GM12878 (cell line): ENCODE results near the gene GOLGA7B. TPM values are rescaled to one million over a fixed set of nuclear protein-coding genes. Genes with fewer than 3 reads are reported as not detected.

Source experiments
- ATAC-seq: fragments of 200-7000 bp; cut with Tn5 transposase; 3 replicates; pipeline ENCODE4 v1.9.1; 2020; ENCODE audit warnings: mild to moderate bottlenecking, moderate library complexity
- BruUV-seq: library from RNA; stranded (reverse); fragments of 400-500 nt; replicated peaks from 2 replicates; lab custom pipeline; 2021; lab: Mats Ljungman, UMichigan
- CTCF ChIA-PET: fragments of 300-600 bp; sonication (Branson Sonifier 250); formaldehyde crosslinking; extraction: SDS; loops from one replicate; lab custom pipeline; 2021; ENCODE audit warnings: inconsistent platforms; lab: Yijun Ruan, JAX
- POLR2A ChIA-PET: fragments of 350-600 bp; formaldehyde crosslinking; extraction: SDS; loops from one replicate; lab custom pipeline; 2021; ENCODE audit warnings: inconsistent platforms; lab: Charles Lee
- RAD21 ChIA-PET: fragments of 300-600 bp; sonication (Branson Sonifier 250); formaldehyde crosslinking; loops from one replicate; lab custom pipeline; 2023; ENCODE audit warnings: antibody characterized with exemption; ENCODE audit not compliant: unreplicated experiment; lab: Charles Lee
- SMC1A ChIA-PET: fragments of 300-600 bp; sonication (Branson Sonifier 250); formaldehyde crosslinking; loops from one replicate; lab custom pipeline; 2023; ENCODE audit not compliant: unreplicated experiment, uncharacterized antibody; lab: Charles Lee
- DNase-seq: peaks from one replicate; pipeline ENCODE4 v3.0.0-alpha.2; 2011; ENCODE audit warnings: low read depth, low spot score
- FAIRE-seq: peaks from 3 replicates; lab custom pipeline; 2011; peaks lifted over from hg19 to GRCh38; lab: Jason Lieb, UNC
- H2AFZ ChIP-seq: 2 replicates; pipeline ENCODE4 v1.6.0; 2011; ENCODE audit warnings: low read depth, low read length, control low read depth; ENCODE audit not compliant: control insufficient read depth
- H3K27ac ChIP-seq: 2 replicates; pipeline ENCODE4 v1.5.1; 2011; ENCODE audit warnings: control low read depth; ENCODE audit not compliant: control insufficient read depth, insufficient read depth
- H3K27me3 ChIP-seq, 2 experiments: replicated peaks in 1 of 2; 2 replicates each; pipeline versions ENCODE4 v1.6.0 to v1.6.1; 2011; ENCODE audit warnings: low read length in 1 of 2; ENCODE audit not compliant: control insufficient read depth in 2 of 2, insufficient read depth in 2 of 2
- H3K36me3 ChIP-seq, 2 experiments: 2 replicates each; pipeline ENCODE4 v1.5.1; 2011; ENCODE audit warnings: low read length in 1 of 2; ENCODE audit not compliant: control insufficient read depth in 2 of 2, insufficient read depth in 2 of 2
- H3K4me1 ChIP-seq: 2 replicates; pipeline ENCODE4 v1.6.1; 2011; ENCODE audit warnings: mild to moderate bottlenecking, low read length, moderate library complexity, mixed read lengths; ENCODE audit not compliant: control insufficient read depth, insufficient read depth
- H3K4me2 ChIP-seq: 2 replicates; pipeline ENCODE4 v1.6.0; 2011; ENCODE audit warnings: control low read depth; ENCODE audit not compliant: control insufficient read depth, insufficient read depth
- H3K4me3 ChIP-seq: fragments of 200-600 bp; sonication (generic); 2 replicates; pipeline ENCODE4 v1.5.1; 2016
- H3K79me2 ChIP-seq: 2 replicates; pipeline ENCODE4 v1.6.0; 2011; ENCODE audit warnings: low read length; ENCODE audit not compliant: control insufficient read depth, insufficient read depth
- H3K9ac ChIP-seq: 2 replicates; pipeline ENCODE4 v1.8.0; 2011; ENCODE audit warnings: low read length, control low read depth, mixed read lengths; ENCODE audit not compliant: control insufficient read depth, insufficient read depth
- H3K9me3 ChIP-seq: replicated peaks from 3 replicates; pipeline ENCODE4 v1.5.1; 2011; ENCODE audit warnings: mild to moderate bottlenecking, low read length; ENCODE audit not compliant: control insufficient read depth, insufficient read depth
- H4K20me1 ChIP-seq: 2 replicates; pipeline ENCODE4 v1.6.0; 2011; ENCODE audit not compliant: control insufficient read depth, insufficient read depth
- BCL11A ChIP-seq: IDR thresholded peaks from 2 replicates; pipeline ENCODE4 v1.6.1; 2011; ENCODE audit warnings: low read depth, low read length
- HDGF ChIP-seq: fragments of 450-650 bp; IDR thresholded peaks from 2 replicates; pipeline ENCODE4 v1.6.1; 2016; ENCODE audit warnings: antibody characterized with exemption
- MYC ChIP-seq: IDR thresholded peaks from 2 replicates; pipeline ENCODE4 v1.6.1; 2011; ENCODE audit warnings: mild to moderate bottlenecking, low read length, moderate library complexity, inconsistent platforms; ENCODE audit not compliant: insufficient read depth, insufficient replicate concordance, insufficient read length, severe bottlenecking
- PAX8 ChIP-seq: fragments of 450-650 bp; IDR thresholded peaks from 2 replicates; pipeline ENCODE4 v1.6.1; 2017; ENCODE audit warnings: mild to moderate bottlenecking, moderate library complexity
- RB1 ChIP-seq: fragments of 450-650 bp; formaldehyde crosslinking; IDR thresholded peaks from 2 replicates; pipeline ENCODE4 v1.6.1; 2017; ENCODE audit warnings: mild to moderate bottlenecking, borderline replicate concordance
- RBBP5 ChIP-seq: fragments of 200-600 bp; sonication (generic); conservative IDR thresholded peaks from 2 replicates; pipeline ENCODE4 v1.6.1; 2016
- SMAD1 ChIP-seq: fragments of 450-650 bp; IDR thresholded peaks from 2 replicates; pipeline ENCODE4 v1.6.1; 2018; ENCODE audit warnings: mild to moderate bottlenecking, low read depth; ENCODE audit not compliant: partially characterized antibody
- SUPT20H ChIP-seq: IDR thresholded peaks from 2 replicates; pipeline ENCODE4 v1.6.1; 2011; ENCODE audit warnings: low read depth, mild to moderate bottlenecking, low read length, moderate library complexity, borderline replicate concordance; ENCODE audit not compliant: control insufficient read depth
- TCF12 ChIP-seq: IDR thresholded peaks from 2 replicates; pipeline ENCODE4 v1.6.1; 2011; ENCODE audit warnings: low read depth, mild to moderate bottlenecking, low read length
- YBX1 ChIP-seq: fragments of 450-650 bp; IDR thresholded peaks from 2 replicates; pipeline ENCODE4 v1.6.1; 2016; ENCODE audit warnings: antibody characterized with exemption
- WGBS: methylation state at CpG from one replicate; pipeline ENCODE4 v1.1.6; 2016; ENCODE audit warnings: low lambda C conversion rate; ENCODE audit not compliant: insufficient replicate concordance, insufficient coverage; ENCODE audit errors: missing lambda C conversion rate; 5-methylcytosine and 5-hydroxymethylcytosine counted together
- in situ Hi-C: fragments of 300-500 bp; cut with MboI; formaldehyde crosslinking; loops from 9 replicates; pipeline ENCODE4 v1.14.3; 2018; ENCODE audit warnings: mixed read lengths
- intact Hi-C: fragments of 100-400 bp; cut with micrococcal nuclease; formaldehyde crosslinking; loops from one replicate; pipeline ENCODE4 v1.14.2; 2022; ENCODE audit not compliant: unreplicated experiment
- polyA plus RNA-seq, 11 experiments: library from polyadenylated mRNA; depleted of rRNA in 4 of 11; unstranded in 6 of 11; stranded (reverse) in 5 of 11; fragments of >200 nt; fragmentation: Nextera tagmentation in 4 of 11; fragmentation: Illumina TruSeq in 1 of 11; extraction: Ambion mirVana in 4 of 11; extraction: Trizol in 1 of 11; gene quantifications; 1 replicate in 1 of 11; 2 replicates in 10 of 11; pipeline versions ENCODE4 v1.2.1 to v1.2.3, GENCODE V29; 2011 to 2016; ENCODE audit warnings: inconsistent platforms in 2 of 11, missing spikeins in 2 of 11, low read depth in 1 of 11
- total RNA-seq, 4 experiments: library from RNA; depleted of rRNA in 3 of 4; stranded (reverse); fragments of >200 nt in 3 of 4; fragmentation: Illumina TruSeq in 1 of 4; extraction: Trizol in 1 of 4; gene quantifications; 2 replicates each; pipeline versions ENCODE4 v1.2.1 to v1.2.3, GENCODE V29; 2013 to 2021
- TF ChIP-seq, protein P1 (sequence below): fragments of 450-650 bp; formaldehyde crosslinking; IDR thresholded peaks from 2 replicates; pipeline ENCODE4 v1.4.0; 2022; ENCODE audit warnings: mild to moderate bottlenecking, moderate library complexity
- TF ChIP-seq, protein P2 (sequence below), 3 experiments: IDR thresholded peaks in 2 of 3; conservative IDR thresholded peaks in 1 of 3; 2 replicates each; pipeline ENCODE4 v1.5.1; 2011; ENCODE audit warnings: low read depth in 3 of 3, low read length in 3 of 3, mild to moderate bottlenecking in 3 of 3, control low read depth in 2 of 3, moderate library complexity in 2 of 3, inconsistent platforms in 1 of 3, mixed read lengths in 1 of 3; ENCODE audit not compliant: control insufficient read depth in 2 of 3, insufficient read depth in 1 of 3; ENCODE audit errors: extremely low read depth in 1 of 3
- TF ChIP-seq, protein P3 (sequence below): fragments of 450-650 bp; IDR thresholded peaks from 2 replicates; pipeline ENCODE4 v1.6.1; 2017; ENCODE audit warnings: borderline replicate concordance
- TF ChIP-seq, protein P4 (sequence below): fragments of 450-650 bp; conservative IDR thresholded peaks from 2 replicates; pipeline ENCODE4 v1.6.1; 2017; ENCODE audit warnings: mild to moderate bottlenecking, moderate library complexity
- TF ChIP-seq, protein P5 (sequence below): fragments of 450-650 bp; IDR thresholded peaks from 2 replicates; pipeline ENCODE4 v1.6.1; 2016; ENCODE audit warnings: mild to moderate bottlenecking

Gene GOLGA7B
- total and polyA plus RNA-seq, 10 of the 15 experiments (the other 5 are each of a cell fraction or from before 2014, with no cell fraction given): 0.01 to 0.02 (median 0.01) TPM; not detected in 7

DNA sequence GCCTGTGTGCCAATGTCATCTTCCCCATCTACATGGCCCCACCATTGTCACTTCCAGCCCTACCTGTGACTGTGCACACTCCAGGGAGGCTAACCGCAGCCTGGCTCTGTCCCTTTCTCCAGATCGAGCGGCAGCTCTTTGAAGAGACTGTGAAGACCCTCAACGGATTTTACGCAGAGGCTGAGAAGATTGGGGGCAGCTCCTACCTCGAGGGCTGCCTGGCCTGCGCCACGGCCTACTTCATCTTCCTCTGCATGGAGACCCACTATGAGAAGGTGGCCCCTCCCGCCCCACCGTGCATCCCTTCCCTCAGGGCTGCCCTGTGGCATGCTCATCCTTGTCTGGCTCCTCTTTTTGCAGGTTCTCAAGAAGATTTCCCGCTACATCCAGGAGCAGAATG lies 14.2 kb downstream of the GOLGA7B start:
- Histone ChIP-seq H3K4me2 (no peak overlapping the region), H3K9me3 (no peaks in the 10 kb centered on the region), H3K9ac (no peak overlapping the region), H2AFZ (no peak overlapping the region), H3K36me3 (no peaks in the 10 kb centered on the region), H3K27ac (no peak overlapping the region), H3K27me3 (peaks cover 2 to 6% of the 10 kb centered on the region in 2 experiments), H3K4me3 (no peak overlapping the region), H4K20me1 (no peaks in the 10 kb centered on the region), H3K79me2 (no peaks in the 10 kb centered on the region), H3K4me1 (no peaks in the 10 kb centered on the region)
- DNase-seq: no peak
- in situ Hi-C loops (no loop called here), intact Hi-C loops (no loop called here)
- no peak for ATAC-seq
- ChIA-PET CTCF (no interaction called here), RAD21 (no interaction called here), SMC1A (no interaction called here), POLR2A (no interaction called here)
- FAIRE-seq: no peak
- 40% methylated on average over 11 of the region's 11 CpGs for WGBS
- no TSS peak for BruUV-seq
- TF ChIP-seq, protein P1, sequence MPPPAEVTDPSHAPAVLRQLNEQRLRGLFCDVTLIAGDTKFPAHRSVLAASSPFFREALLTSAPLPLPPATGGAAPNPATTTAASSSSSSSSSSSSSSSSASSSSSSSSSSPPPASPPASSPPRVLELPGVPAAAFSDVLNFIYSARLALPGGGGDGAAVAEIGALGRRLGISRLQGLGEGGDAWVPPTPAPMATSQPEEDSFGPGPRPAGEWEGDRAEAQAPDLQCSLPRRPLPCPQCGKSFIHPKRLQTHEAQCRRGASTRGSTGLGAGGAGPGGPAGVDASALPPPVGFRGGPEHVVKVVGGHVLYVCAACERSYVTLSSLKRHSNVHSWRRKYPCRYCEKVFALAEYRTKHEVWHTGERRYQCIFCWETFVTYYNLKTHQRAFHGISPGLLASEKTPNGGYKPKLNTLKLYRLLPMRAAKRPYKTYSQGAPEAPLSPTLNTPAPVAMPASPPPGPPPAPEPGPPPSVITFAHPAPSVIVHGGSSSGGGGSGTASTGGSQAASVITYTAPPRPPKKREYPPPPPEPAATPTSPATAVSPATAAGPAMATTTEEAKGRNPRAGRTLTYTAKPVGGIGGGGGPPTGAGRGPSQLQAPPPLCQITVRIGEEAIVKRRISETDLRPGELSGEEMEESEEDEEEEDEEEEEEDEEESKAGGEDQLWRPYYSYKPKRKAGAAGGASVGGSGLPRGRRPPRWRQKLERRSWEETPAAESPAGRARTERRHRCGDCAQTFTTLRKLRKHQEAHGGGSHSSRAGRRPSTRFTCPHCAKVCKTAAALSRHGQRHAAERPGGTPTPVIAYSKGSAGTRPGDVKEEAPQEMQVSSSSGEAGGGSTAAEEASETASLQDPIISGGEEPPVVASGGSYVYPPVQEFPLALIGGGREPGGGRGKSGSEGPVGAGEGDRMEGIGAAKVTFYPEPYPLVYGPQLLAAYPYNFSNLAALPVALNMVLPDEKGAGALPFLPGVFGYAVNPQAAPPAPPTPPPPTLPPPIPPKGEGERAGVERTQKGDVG: no peak
- TF ChIP-seq PAX8 (no peak), RBBP5 (no peak), BCL11A (no peak), TCF12 (no peak), RB1 (no peak), SMAD1 (no peak), MYC (no peak), YBX1 (no peak), SUPT20H (no peak), HDGF (no peak)
- TF ChIP-seq, protein P2, sequence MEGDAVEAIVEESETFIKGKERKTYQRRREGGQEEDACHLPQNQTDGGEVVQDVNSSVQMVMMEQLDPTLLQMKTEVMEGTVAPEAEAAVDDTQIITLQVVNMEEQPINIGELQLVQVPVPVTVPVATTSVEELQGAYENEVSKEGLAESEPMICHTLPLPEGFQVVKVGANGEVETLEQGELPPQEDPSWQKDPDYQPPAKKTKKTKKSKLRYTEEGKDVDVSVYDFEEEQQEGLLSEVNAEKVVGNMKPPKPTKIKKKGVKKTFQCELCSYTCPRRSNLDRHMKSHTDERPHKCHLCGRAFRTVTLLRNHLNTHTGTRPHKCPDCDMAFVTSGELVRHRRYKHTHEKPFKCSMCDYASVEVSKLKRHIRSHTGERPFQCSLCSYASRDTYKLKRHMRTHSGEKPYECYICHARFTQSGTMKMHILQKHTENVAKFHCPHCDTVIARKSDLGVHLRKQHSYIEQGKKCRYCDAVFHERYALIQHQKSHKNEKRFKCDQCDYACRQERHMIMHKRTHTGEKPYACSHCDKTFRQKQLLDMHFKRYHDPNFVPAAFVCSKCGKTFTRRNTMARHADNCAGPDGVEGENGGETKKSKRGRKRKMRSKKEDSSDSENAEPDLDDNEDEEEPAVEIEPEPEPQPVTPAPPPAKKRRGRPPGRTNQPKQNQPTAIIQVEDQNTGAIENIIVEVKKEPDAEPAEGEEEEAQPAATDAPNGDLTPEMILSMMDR (IDR thresholded peaks at IDR 0.05 in 2 of 3, conservative IDR thresholded peaks at IDR 0.05 in 1 of 3; ENCODE audit: control insufficient read depth in 2 of 3, extremely low read depth in 1 of 3, insufficient read depth in 1 of 3, low read depth in 3 of 3, low read length in 3 of 3): no peak
- TF ChIP-seq, protein P3, sequence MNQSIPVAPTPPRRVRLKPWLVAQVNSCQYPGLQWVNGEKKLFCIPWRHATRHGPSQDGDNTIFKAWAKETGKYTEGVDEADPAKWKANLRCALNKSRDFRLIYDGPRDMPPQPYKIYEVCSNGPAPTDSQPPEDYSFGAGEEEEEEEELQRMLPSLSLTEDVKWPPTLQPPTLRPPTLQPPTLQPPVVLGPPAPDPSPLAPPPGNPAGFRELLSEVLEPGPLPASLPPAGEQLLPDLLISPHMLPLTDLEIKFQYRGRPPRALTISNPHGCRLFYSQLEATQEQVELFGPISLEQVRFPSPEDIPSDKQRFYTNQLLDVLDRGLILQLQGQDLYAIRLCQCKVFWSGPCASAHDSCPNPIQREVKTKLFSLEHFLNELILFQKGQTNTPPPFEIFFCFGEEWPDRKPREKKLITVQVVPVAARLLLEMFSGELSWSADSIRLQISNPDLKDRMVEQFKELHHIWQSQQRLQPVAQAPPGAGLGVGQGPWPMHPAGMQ: no peak
- TF ChIP-seq, protein P4, sequence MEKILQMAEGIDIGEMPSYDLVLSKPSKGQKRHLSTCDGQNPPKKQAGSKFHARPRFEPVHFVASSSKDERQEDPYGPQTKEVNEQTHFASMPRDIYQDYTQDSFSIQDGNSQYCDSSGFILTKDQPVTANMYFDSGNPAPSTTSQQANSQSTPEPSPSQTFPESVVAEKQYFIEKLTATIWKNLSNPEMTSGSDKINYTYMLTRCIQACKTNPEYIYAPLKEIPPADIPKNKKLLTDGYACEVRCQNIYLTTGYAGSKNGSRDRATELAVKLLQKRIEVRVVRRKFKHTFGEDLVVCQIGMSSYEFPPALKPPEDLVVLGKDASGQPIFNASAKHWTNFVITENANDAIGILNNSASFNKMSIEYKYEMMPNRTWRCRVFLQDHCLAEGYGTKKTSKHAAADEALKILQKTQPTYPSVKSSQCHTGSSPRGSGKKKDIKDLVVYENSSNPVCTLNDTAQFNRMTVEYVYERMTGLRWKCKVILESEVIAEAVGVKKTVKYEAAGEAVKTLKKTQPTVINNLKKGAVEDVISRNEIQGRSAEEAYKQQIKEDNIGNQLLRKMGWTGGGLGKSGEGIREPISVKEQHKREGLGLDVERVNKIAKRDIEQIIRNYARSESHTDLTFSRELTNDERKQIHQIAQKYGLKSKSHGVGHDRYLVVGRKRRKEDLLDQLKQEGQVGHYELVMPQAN: no peak
- TF ChIP-seq, protein P5, sequence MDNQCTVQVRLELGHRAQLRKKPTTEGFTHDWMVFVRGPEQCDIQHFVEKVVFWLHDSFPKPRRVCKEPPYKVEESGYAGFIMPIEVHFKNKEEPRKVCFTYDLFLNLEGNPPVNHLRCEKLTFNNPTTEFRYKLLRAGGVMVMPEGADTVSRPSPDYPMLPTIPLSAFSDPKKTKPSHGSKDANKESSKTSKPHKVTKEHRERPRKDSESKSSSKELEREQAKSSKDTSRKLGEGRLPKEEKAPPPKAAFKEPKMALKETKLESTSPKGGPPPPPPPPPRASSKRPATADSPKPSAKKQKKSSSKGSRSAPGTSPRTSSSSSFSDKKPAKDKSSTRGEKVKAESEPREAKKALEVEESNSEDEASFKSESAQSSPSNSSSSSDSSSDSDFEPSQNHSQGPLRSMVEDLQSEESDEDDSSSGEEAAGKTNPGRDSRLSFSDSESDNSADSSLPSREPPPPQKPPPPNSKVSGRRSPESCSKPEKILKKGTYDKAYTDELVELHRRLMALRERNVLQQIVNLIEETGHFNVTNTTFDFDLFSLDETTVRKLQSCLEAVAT: no peak
